ENCODE results near the gene MAGOH.

Gene MAGOH

GRCh38 chr1:53273526-53273925 lies 35.2 kb upstream of the MAGOH start:
- no peak overlapping the region for H2AFZ ChIP-seq (ENCODE audit: low read depth, low read length)
- H3K27ac ChIP-seq (ENCODE audit: low read length): no peak overlapping the region
- peaks cover 95% of the 10 kb centered on the region for H3K36me3 ChIP-seq (ENCODE audit: insufficient read depth, low read length)
- H3K9me3 ChIP-seq (ENCODE audit: insufficient read depth, low read length, severe bottlenecking): no peaks in the 10 kb centered on the region
- no peaks in the 10 kb centered on the region for H3K79me2 ChIP-seq (ENCODE audit: insufficient read depth, low read length)
- TF ChIP-seq, protein P1, sequence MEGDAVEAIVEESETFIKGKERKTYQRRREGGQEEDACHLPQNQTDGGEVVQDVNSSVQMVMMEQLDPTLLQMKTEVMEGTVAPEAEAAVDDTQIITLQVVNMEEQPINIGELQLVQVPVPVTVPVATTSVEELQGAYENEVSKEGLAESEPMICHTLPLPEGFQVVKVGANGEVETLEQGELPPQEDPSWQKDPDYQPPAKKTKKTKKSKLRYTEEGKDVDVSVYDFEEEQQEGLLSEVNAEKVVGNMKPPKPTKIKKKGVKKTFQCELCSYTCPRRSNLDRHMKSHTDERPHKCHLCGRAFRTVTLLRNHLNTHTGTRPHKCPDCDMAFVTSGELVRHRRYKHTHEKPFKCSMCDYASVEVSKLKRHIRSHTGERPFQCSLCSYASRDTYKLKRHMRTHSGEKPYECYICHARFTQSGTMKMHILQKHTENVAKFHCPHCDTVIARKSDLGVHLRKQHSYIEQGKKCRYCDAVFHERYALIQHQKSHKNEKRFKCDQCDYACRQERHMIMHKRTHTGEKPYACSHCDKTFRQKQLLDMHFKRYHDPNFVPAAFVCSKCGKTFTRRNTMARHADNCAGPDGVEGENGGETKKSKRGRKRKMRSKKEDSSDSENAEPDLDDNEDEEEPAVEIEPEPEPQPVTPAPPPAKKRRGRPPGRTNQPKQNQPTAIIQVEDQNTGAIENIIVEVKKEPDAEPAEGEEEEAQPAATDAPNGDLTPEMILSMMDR (IDR thresholded peaks at IDR 0.05; ENCODE audit: borderline replicate concordance, extremely low read depth, low read length, poor library complexity, severe bottlenecking): no peak
- no peak for TF ChIP-seq EZH2 (IDR thresholded peaks at IDR 0.05; ENCODE audit: borderline replicate concordance, low read depth, low read length, severe bottlenecking)
- no peaks in the 10 kb centered on the region for H3K27me3 ChIP-seq (ENCODE audit: insufficient read depth, low read length, poor library complexity)
- H4K20me1 ChIP-seq (ENCODE audit: insufficient read depth, low read length): peaks cover 42% of the 10 kb centered on the region
- DNase-seq (no peak), ATAC-seq (ENCODE audit: insufficient read depth, low read depth) (no peak)
- no peak overlapping the region for H3K4me2 ChIP-seq (ENCODE audit: insufficient read depth, low read length)
- H3K4me1 ChIP-seq (ENCODE audit: insufficient read depth, low read length): no peaks in the 10 kb centered on the region
- H3K4me3 ChIP-seq (ENCODE audit: low read depth in 1 of 2, low read length in 2 of 2): no peak overlapping the region
- no peak overlapping the region for H3K9ac ChIP-seq (ENCODE audit: low read depth, low read length)

DNA sequence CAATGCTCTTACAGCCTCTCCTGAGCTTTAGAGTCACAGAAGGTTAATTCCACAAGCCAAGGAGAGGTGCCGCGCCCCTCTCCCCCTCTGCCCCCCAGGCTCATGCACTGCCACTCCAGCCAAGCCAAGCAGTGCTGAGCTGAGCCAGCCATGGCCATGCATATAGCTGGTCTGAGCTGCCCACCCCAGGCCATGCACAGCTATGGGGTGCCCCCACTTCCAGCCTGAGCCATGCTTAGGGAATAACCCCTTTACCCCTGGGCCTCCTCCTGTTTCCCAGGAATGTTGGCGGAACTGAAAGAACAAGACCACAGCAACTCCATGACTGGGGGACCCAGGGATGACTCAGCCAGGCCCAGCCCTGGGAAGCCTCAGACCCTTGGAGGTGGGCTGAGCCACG lies 34.0 kb upstream of the MAGOH start:
- Histone ChIP-seq H4K20me1 (ENCODE audit: insufficient read depth, low read length) (peaks cover 36% of the 10 kb centered on the region), H3K4me3 (ENCODE audit: low read depth in 1 of 2, low read length in 2 of 2) (no peak overlapping the region), H3K27ac (ENCODE audit: low read length) (no peak overlapping the region), H3K4me1 (ENCODE audit: insufficient read depth, low read length) (no peaks in the 10 kb centered on the region), H3K9ac (ENCODE audit: low read depth, low read length) (no peak overlapping the region), H3K79me2 (ENCODE audit: insufficient read depth, low read length) (no peaks in the 10 kb centered on the region), H3K9me3 (ENCODE audit: insufficient read depth, low read length, severe bottlenecking) (no peaks in the 10 kb centered on the region), H3K4me2 (ENCODE audit: insufficient read depth, low read length) (no peak overlapping the region), H2AFZ (ENCODE audit: low read depth, low read length) (no peak overlapping the region), H3K36me3 (ENCODE audit: insufficient read depth, low read length) (peaks cover 95% of the 10 kb centered on the region), H3K27me3 (ENCODE audit: insufficient read depth, low read length, poor library complexity) (no peaks in the 10 kb centered on the region)
- DNase-seq (no peak), ATAC-seq (ENCODE audit: insufficient read depth, low read depth) (no peak)
- TF ChIP-seq, protein P1 (IDR thresholded peaks at IDR 0.05; ENCODE audit: borderline replicate concordance, extremely low read depth, low read length, poor library complexity, severe bottlenecking): no peak
- TF ChIP-seq EZH2 (IDR thresholded peaks at IDR 0.05; ENCODE audit: borderline replicate concordance, low read depth, low read length, severe bottlenecking): no peak

DNA sequence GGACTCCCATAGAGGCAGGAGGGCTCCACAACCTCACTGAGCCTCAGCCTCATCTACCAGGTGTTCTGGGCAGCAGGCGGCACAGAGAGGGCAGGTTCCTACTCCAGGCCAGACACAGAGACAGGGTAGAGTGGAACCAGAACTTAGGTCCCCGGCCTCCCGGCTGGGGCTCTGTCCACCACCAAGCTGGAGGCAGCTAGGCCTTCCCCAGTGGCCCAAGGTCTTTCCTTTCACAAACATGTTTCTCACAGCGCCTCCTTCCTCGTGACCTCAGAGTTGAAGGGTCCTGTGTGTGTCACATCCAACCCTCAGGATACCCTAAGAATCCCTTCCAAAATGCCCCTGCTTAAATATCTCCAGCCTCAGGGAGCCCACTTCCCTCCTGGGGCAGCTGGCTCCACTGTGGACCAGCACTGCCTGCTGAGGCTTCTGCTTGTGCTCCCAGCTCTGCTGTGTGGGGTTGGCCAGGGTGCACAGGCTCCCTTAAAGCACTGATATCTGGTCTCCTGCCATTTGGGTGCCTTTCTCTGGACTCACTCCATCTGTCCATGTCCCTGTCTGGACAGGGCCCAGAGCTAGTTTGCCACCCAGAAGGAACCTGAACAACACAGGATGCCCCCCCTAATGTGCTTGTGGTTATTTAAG lies 33.2 kb upstream of the MAGOH start:
- TF ChIP-seq EZH2 (IDR thresholded peaks at IDR 0.05; ENCODE audit: borderline replicate concordance, low read depth, low read length, severe bottlenecking): no peak
- TF ChIP-seq, protein P1 (IDR thresholded peaks at IDR 0.05; ENCODE audit: borderline replicate concordance, extremely low read depth, low read length, poor library complexity, severe bottlenecking): no peak
- Histone ChIP-seq H4K20me1 (ENCODE audit: insufficient read depth, low read length) (peaks cover 32% of the 10 kb centered on the region), H3K4me3 (ENCODE audit: low read depth in 1 of 2, low read length in 2 of 2) (no peak overlapping the region), H3K79me2 (ENCODE audit: insufficient read depth, low read length) (no peaks in the 10 kb centered on the region), H3K27me3 (ENCODE audit: insufficient read depth, low read length, poor library complexity) (no peaks in the 10 kb centered on the region), H3K4me1 (ENCODE audit: insufficient read depth, low read length) (no peaks in the 10 kb centered on the region), H3K27ac (ENCODE audit: low read length) (no peak overlapping the region), H2AFZ (ENCODE audit: low read depth, low read length) (no peak overlapping the region), H3K9me3 (ENCODE audit: insufficient read depth, low read length, severe bottlenecking) (no peaks in the 10 kb centered on the region), H3K9ac (ENCODE audit: low read depth, low read length) (no peak overlapping the region), H3K4me2 (ENCODE audit: insufficient read depth, low read length) (no peak overlapping the region), H3K36me3 (ENCODE audit: insufficient read depth, low read length) (peaks cover 96% of the 10 kb centered on the region)
- ATAC-seq (ENCODE audit: insufficient read depth, low read depth) (no peak), DNase-seq (no peak)

All from DND-41 (cell line).